Right renal cortex interstitium (tissue), 3 donors: ENCODE results near the gene CAPZB. TPM values are rescaled to one million over a fixed set of nuclear protein-coding genes. Genes with fewer than 3 reads are reported as not detected.

Source experiments
- DNase-seq, 3 donors: peaks; one replicate each; pipeline ENCODE4 v3.0.0-alpha.2; 2013; ENCODE audit warnings: low read depth in 3 of 3, low spot score in 2 of 3
- polyA plus RNA-seq, 3 donors: library from polyadenylated mRNA; unstranded; fragments of 120-200 nt; gene quantifications; one replicate each; pipeline ENCODE4 v1.2.1, GENCODE V29; 2013; ENCODE audit not compliant: insufficient read length in 3 of 3

The CAPZB gene
- polyA plus RNA-seq, 3 donors = 233 to 248 (median 244) TPM

GRCh38 chr1:19356266-19356665, 129.1 kb downstream of the CAPZB start:
- no peak for DNase-seq

GRCh38 chr1:19354531-19354981, 130.8 kb downstream of the CAPZB start:
- DNase-seq = no peak

- no peak for DNase-seq
These were observed 131.7 kb downstream of the CAPZB start for GRCh38 chr1:19353596-19353995.

- no peak for DNase-seq
These were observed 132.5 kb downstream of the CAPZB start for GRCh38 chr1:19352839-19353238.

- DNase-seq = no peak
These were observed 133.5 kb downstream of the CAPZB start for GRCh38 chr1:19351873-19352272.

- DNase-seq = no peak
These were observed 134.8 kb downstream of the CAPZB start for GRCh38 chr1:19350566-19350965.

GRCh38 chr1:19349999-19350398, 135.3 kb downstream of the CAPZB start:
- DNase-seq = no peak

- no peak for DNase-seq
These were observed 136.7 kb downstream of the CAPZB start for GRCh38 chr1:19348441-19349198.

GRCh38 chr1:19347533-19348172, 137.7 kb downstream of the CAPZB start:
- DNase-seq = no peak

GRCh38 chr1:19346026-19346425, 139.3 kb downstream of the CAPZB start:
- no peak for DNase-seq

GRCh38 chr1:19345391-19345790, 139.9 kb downstream of the CAPZB start:
- DNase-seq = no peak

GRCh38 chr1:19344831-19345230, 140.5 kb downstream of the CAPZB start:
- DNase-seq = no peak

- no peak for DNase-seq
These were observed 140.9 kb downstream of the CAPZB start for GRCh38 chr1:19344372-19344810.

- DNase-seq = no peak
These were observed 141.6 kb downstream of the CAPZB start for GRCh38 chr1:19343617-19344350.

GRCh38 chr1:19342894-19343616, 142.3 kb downstream of the CAPZB start:
- DNase-seq = no peak

GRCh38 chr1:19342062-19342750, 143.1 kb downstream of the CAPZB start:
- DNase-seq = no peak

- DNase-seq = peak in 2 of 3 donors; percentile 32 to 33
These were observed 143.9 kb downstream of the CAPZB start for GRCh38 chr1:19341201-19342061.

GRCh38 chr1:19340387-19340937, 144.9 kb downstream of the CAPZB start:
- no peak for DNase-seq
